ENCODE results near the gene MARVELD1.

Gene MARVELD1

GRCh38 chr10:97721871-97722780 is 8.6 kb downstream of the MARVELD1 start:
- no peak for DNase-seq

DNA sequence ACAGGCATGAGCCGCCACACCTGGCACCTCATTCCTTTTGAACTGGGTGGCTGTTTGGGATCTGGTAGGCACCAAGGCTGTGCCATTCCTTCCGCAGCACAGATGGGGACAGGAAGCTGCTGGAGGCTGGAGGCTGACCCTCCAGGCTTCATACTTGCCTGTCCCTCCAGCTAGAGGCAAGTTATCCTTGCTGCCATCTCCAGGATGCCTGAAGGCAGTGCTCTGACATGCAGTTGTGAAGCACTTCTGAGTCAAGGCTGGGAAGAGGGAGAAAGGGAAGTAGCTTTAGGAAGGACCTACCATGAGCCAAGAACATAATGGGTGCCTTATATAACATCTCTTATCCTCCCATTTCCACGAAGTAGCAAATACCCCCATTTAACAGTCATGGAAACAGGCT is 9.5 kb downstream of the MARVELD1 start:
- no peak for DNase-seq

- DNase-seq, result no peak
Measured at GRCh38 chr10:97724341-97724941, 10.9 kb downstream of the MARVELD1 start.

- DNase-seq, result peak in 5 of 51 donors; percentile 2 to 10 (median 6)
Measured at GRCh38 chr10:97726636-97727178, 13.2 kb downstream of the MARVELD1 start.

DNA sequence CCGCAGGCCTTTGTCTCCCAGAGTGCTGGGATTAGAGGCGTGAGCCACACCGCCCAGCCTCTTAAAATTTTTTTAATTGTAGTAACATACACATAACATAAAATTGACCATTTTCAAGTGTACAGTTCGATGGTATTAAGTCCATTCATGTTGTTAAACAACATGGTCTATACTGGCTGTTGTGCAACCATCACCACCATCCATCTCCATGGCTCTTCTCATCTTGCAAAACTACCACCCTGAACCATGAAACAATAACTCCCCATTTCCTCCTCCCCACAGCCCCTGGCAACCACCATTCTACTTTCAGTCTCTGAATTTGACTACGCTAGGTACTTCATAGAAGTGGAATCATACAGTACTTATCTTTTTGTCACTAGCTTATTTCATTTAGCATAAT is 15.5 kb downstream of the MARVELD1 start:
- DNase-seq, result no peak

DNA sequence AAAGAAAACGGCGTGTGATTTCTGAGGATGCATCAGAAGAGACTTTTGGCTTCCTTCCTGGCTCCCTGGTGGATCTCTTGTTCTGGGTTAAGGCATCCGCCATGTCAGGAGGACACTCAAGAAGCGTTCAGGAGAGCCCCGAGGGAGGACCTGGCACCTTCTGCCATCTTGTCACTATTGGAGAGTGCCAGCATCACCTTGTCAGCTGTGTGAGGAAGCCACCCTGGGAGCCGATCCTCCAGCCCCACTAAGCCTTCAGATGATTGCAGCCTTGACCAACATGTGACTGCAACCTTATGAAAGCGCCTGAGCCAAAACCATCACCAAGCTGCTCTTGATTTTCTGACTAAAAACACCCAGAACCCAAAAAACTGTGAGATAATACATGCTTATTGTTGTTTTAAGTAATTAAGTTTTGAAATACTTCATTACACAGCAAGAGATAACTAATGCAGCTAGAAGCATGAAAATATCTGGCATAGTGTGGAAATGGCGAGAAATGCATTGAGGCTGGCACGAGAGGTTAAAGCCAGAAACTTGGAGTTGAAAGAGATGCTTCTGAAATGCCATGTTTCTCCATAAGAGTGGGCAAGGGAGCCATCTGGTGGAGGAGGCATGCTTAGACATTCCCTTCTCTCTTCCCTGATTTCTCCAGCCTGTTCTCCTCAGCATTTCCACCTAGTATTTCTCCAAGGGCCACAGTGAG is 18.0 kb downstream of the MARVELD1 start:
- DNase-seq, result peak in 39 of 51 donors; percentile 5 to 86 (median 39)

DNA sequence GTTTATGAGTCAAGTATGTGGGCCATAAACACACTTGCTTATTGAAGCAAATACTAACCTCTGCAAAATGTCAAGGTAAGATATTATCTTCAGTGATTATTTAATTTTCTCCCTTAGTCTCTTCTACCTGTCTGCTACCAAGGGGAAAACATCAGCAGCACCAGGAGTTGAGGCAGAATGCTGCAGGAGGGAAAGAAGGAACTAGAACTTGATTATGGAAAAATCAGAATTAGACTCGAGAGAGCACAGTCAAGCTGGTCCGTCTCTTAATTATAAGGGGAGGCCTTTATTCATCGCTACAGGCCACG is 18.5 kb downstream of the MARVELD1 start:
- no peak for DNase-seq

DNA sequence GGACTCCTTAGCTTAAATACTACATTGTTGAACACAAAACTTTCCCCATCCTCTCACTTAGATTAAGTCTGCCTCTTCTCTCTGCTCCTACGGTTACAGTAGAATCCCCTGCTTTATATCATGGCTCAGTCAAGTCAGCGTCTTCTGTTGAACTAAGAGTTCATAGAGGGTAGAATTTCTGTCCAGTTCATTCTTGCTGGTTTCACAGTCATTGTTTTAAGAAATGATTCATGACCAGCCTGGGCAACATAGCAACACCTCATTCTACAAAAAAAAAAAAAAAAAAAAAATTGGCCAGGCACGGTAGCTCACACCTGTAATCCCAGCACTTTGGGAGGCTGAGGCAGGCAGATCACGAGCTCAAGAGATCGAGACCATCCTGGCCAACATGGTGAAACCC is 19.7 kb downstream of the MARVELD1 start:
- DNase-seq, result no peak

DNA sequence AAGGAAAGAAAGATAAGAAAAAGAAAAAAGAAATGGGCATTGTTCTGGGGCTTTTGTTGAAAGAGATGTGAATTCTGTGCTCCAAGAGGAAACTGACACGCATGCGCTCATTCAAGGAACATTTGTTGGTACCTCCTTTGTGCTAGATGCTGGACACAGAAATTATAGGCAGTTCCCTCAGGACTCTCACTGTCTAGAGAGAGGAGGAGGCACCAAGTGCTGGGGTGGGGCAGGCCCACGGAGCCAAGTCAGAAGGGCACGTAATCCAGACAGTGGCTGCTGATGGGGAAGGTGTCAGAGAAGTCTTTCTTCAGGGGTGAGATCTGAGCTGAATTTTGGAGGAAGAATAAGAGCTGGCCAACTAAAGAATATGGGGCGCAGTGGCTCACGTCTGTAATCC is 20.5 kb downstream of the MARVELD1 start:
- DNase-seq, result no peak

GRCh38 chr10:97736403-97736901 is 22.9 kb downstream of the MARVELD1 start:
- DNase-seq, result no peak

DNA sequence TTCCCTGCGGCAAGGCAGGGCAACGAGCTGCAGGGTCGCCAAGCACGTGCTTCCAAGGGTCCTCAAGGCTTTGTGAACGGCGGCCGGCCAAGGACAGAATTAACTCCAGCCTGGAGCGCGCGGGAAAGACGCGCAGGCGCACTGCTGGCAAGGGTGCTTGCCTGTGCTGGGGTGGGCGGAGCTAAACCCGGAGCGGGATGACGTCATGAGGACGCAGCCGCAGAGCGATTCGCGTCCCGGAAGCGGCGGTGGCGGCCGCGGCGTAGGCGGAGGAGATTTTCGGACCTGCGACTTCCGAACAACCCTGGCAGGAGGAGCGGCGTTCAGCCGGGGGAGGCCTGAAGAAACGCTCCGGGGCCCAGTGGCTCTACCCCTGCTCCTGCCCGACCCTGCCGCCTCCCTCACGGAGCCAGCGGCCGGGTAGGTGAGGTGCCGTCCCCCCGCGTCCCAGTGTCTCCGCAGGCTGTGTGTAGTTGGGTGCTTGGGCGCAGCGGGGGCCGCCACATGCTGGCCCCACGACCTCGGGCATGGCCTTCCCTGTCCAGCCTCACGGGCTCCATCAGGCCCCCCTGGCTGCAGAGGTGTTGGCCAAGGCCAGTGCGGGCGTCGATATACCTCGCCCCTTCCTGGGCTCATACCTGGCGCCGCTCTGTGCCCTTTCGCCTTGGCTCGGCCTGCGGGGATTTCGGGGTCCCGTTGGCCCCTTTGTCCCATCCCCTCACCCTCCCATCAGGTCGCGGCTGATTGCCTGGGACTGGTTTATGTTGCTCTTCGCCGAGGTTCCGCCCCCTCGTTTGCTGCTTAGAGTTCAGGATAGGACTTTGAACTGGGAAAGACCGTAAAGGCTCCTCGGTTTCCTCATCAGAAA is 23.6 kb downstream of the MARVELD1 start, which contains the start of gene ZFYVE27:
ZFYVE27 (plus strand) TSS at position 227 of the 868 bp plus-strand sequence. CDS start 1,350 bp downstream, outside the sequence.
- peak; percentile 63 to 96 (median 89) for DNase-seq

GRCh38 chr10:97737770-97738265 is 24.3 kb downstream of the MARVELD1 start:
- no peak for DNase-seq

DNA sequence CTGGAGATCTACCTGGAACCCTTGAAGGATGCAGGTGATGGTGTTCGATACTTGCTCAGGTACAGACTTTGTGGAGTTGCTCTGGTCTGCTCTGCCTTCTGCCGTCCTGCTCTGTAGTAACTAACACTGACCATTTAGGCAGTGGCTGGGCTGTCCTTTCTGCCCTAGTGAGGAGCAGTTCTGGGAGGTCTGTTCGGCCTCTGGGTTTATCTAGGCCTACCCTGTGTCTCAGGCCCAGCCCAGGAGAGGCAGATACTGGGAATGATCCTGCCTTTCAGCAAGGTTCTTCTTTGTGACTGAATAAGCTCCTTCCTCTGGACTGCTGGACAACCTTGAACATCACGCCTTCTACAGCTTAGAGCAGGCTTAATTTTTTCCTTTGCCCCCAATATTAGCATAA is 25.1 kb downstream of the MARVELD1 start:
- DNase-seq, result no peak

DNA sequence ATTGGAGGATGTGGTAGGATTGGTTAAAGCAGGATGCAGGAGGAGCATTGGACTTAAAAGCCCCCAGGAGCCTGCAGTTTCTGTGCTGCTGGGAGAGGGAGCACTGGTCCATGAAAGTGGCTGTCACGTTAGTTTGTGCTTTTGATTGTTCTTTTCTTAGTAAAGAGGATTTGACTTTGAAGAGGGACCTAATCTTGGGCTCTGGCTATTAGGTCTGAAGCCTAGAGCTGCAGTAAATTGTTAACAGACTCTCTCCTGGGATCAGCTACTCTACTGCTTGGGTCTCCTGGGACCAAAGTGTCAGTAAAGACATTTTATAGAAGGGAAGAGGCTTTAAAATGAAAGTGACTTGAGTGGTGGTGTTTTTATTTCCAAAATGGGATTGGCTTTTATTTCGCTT is 27.1 kb downstream of the MARVELD1 start:
- no peak for DNase-seq

GRCh38 chr10:97743169-97743943 is 29.8 kb downstream of the MARVELD1 start:
- DNase-seq, result no peak

- DNase-seq, result no peak
Measured at GRCh38 chr10:97744405-97745035, 31.0 kb downstream of the MARVELD1 start.

DNA sequence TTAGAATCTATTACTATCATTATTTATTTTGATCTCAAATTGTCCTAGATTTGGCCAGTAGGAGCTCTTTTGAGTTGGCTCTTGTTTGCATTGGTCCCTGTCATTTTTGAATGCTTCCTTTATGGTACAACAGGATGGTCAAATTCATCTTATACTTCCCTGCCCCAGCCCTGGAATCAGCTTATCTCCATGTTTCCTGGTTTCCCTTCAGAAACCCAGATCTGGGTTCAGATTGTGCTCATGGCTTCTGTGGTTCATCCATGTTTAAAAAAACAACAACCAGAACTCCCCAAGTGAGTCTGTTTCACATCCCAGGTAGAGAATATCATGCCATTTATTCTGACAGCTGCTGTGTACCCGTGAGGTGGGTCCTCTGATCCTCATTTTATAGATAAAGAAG is 34.0 kb downstream of the MARVELD1 start:
- no peak for DNase-seq

- no peak for DNase-seq
Measured at GRCh38 chr10:97748116-97748515, 34.6 kb downstream of the MARVELD1 start.

DNA sequence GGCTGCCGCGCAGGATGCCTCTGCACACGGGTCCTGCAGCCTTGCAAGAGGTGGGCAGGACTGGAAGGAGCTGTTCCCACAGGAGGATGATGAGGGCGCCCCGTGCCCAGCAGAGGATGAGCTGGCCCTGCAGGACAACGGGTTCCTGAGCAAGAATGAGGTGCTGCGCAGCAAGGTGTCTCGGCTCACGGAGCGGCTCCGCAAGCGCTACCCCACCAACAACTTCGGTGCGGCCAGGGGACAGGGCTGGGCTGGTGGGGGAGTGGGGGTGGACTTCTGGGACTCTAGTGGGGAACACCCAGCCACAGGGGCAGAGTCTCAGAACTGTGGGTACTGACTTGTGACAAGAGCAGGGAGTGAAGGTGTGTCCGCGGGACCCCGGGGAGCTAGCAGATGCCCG is 39.4 kb downstream of the MARVELD1 start:
- no peak for DNase-seq

Data from hypothalamus (tissue), 51 donors.